ENCODE data around the gene RTN4R.

RTN4R gene

DNA sequence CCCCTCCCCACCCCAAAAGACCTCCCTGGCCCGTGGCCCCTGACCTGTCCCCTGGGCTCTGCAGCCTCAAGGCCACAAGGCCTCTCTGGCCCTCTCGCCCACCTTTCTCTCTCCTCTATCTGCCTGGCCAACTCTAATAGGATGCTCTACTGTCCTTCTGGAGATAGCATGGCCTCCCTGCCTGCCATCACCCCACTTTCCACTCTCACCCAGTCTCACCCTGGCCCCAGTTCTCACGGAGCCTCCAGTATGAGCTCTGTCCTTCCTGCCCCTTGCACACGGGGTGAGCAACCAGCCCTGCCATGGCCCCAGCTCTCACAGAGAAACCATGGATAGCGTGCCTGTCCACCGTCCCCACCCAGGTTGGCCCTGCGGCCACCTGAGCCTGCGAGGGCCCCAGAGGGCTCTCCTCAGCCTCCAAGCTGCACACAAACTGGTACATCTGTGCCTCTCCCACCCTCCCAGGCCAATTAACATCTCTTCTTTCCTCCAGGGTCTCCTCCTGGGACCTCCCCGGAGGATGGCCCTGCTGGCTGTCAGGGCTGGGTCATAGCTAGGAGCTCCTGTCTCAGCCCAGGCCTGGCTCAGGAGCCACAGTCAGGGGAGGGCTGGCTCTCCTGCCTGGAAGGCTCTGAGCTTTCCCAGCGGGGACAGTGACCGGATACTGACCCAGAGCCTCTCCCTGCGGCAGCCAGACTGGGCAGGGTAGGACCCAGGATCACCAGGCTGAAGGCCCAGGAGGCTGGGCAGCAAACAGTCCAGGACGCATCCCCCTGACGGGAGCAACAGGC is 22.3 kb downstream of the RTN4R start:
- Histone ChIP-seq H3K27ac (no peak overlapping the region), H3K36me3 (replicated peaks) (no peaks in the 10 kb centered on the region), H3K4me3 (ENCODE audit: low read depth, low read length) (no peak overlapping the region), H3K27me3 (replicated peaks) (no peaks in the 10 kb centered on the region)
- TF ChIP-seq, protein P1, sequence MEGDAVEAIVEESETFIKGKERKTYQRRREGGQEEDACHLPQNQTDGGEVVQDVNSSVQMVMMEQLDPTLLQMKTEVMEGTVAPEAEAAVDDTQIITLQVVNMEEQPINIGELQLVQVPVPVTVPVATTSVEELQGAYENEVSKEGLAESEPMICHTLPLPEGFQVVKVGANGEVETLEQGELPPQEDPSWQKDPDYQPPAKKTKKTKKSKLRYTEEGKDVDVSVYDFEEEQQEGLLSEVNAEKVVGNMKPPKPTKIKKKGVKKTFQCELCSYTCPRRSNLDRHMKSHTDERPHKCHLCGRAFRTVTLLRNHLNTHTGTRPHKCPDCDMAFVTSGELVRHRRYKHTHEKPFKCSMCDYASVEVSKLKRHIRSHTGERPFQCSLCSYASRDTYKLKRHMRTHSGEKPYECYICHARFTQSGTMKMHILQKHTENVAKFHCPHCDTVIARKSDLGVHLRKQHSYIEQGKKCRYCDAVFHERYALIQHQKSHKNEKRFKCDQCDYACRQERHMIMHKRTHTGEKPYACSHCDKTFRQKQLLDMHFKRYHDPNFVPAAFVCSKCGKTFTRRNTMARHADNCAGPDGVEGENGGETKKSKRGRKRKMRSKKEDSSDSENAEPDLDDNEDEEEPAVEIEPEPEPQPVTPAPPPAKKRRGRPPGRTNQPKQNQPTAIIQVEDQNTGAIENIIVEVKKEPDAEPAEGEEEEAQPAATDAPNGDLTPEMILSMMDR (IDR thresholded peaks at IDR 0.05; ENCODE audit: low read depth, low read length, missing control alignments), result no peak
- in situ Hi-C loops (cut with HindIII; ENCODE audit: low pct_ligation_motif_present, low sequenced_read_pairs), result no loop called here
- no peak for DNase-seq

DNA sequence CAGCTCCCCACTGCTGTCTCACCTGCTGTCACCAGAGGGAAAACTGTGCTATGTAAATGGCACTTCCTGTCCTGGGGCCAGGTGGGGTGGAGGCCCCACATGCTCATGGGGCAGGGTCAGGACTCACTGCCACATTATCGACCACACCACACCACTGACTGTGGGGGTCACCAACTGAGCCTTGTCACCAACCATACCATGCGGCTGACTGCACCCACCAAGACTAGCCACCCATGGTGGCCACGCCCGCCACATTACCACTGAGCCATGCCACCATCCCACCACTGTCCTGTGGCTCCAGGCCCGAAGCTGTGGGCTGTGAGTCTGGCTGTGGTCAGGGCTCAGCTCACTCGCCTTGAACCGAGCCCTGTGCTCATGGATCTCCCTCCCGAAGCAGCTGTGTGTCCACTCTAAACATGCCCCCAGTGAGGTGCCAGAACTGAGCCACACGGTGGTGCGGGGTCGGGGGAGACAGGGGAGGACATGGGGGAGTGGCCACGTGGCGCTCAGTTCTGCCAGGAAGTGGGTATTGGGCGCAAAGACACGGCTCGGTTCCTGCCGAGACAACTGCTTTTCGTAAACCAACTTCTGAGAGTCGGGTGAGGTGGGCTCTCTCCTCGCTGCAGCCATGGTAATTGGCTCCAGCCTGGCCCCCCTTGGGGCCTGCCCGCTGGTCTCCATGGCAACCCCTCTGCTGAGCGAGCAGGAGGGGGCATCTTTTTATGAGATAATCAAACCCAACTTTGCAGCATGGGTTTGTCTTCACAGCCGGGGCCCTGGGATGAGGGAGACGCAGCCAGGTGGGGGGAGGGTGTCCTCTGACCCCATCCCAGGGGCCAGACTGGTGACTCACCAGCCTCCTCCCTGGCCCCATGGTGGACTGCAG is 23.2 kb downstream of the RTN4R start:
- no peak for DNase-seq
- Histone ChIP-seq H3K4me3 (ENCODE audit: low read depth, low read length) (no peak overlapping the region), H3K27me3 (replicated peaks) (no peaks in the 10 kb centered on the region), H3K27ac (no peak overlapping the region), H3K36me3 (replicated peaks) (no peaks in the 10 kb centered on the region)
- in situ Hi-C loops (cut with HindIII; ENCODE audit: low pct_ligation_motif_present, low sequenced_read_pairs), result no loop called here
- TF ChIP-seq, protein P1 (IDR thresholded peaks at IDR 0.05; ENCODE audit: low read depth, low read length, missing control alignments), result no peak

- no peak for DNase-seq
- no peak overlapping the region for H3K4me3 ChIP-seq (ENCODE audit: low read depth, low read length)
- in situ Hi-C loops (cut with HindIII; ENCODE audit: low pct_ligation_motif_present, low sequenced_read_pairs), result no loop called here
Observed at GRCh38 chr22:20244250-20244648, 23.9 kb downstream of the RTN4R start.

GRCh38 chr22:20243537-20244249 is 24.4 kb downstream of the RTN4R start:
- H3K4me3 ChIP-seq (ENCODE audit: low read depth, low read length), result no peak overlapping the region
- DNase-seq, result peak; percentile 55
- H3K36me3 ChIP-seq (replicated peaks), result no peaks in the 10 kb centered on the region
- no peak overlapping the region for H3K27ac ChIP-seq
- TF ChIP-seq, protein P1 (IDR thresholded peaks at IDR 0.05; ENCODE audit: low read depth, low read length, missing control alignments), result no peak
- no peaks in the 10 kb centered on the region for H3K27me3 ChIP-seq (replicated peaks)
- in situ Hi-C loops (cut with HindIII; ENCODE audit: low pct_ligation_motif_present, low sequenced_read_pairs), result no loop called here

More at GRCh38 chr22:20244250-20244648, 23.9 kb downstream of the RTN4R start:
- TF ChIP-seq, protein P1 (IDR thresholded peaks at IDR 0.05; ENCODE audit: low read depth, low read length, missing control alignments), result no peak
- Histone ChIP-seq H3K27me3 (replicated peaks) (no peaks in the 10 kb centered on the region), H3K36me3 (replicated peaks) (no peaks in the 10 kb centered on the region), H3K27ac (no peak overlapping the region)

DNA sequence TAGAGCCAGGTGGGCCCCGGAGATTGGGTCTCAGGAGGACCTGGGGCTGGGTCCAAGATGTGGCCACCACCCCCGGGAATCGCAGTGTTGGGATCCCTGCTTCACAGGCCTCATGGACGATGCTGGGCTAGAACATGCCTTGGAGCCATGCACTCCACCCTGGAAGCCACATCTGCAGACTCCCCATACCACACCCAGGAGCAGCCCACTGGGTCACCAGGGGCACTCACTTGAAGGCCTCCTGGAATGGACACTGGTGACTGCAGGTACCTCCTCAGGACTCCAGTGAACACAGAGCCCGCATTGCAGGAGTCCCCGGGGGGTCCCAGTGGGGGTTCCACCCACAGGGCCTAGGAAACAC is 25.0 kb downstream of the RTN4R start:
- Histone ChIP-seq H3K27ac (no peak overlapping the region), H3K36me3 (replicated peaks) (no peaks in the 10 kb centered on the region), H3K27me3 (replicated peaks) (no peaks in the 10 kb centered on the region), H3K4me3 (ENCODE audit: low read depth, low read length) (no peak overlapping the region)
- no peak for DNase-seq
- TF ChIP-seq, protein P1 (IDR thresholded peaks at IDR 0.05; ENCODE audit: low read depth, low read length, missing control alignments), result no peak
- in situ Hi-C loops (cut with HindIII; ENCODE audit: low pct_ligation_motif_present, low sequenced_read_pairs), result no loop called here
